Activated T-helper 1 cell treated with Interleukin-2 at 50 U/mL for 16 hours (primary cell): Measurements from ENCODE around the gene RPTOR.

Experiments
- DNase-seq: peaks from one replicate; pipeline ENCODE4 v3.0.0-alpha.2; 2020; ENCODE audit warnings: low read depth

Gene RPTOR

DNA sequence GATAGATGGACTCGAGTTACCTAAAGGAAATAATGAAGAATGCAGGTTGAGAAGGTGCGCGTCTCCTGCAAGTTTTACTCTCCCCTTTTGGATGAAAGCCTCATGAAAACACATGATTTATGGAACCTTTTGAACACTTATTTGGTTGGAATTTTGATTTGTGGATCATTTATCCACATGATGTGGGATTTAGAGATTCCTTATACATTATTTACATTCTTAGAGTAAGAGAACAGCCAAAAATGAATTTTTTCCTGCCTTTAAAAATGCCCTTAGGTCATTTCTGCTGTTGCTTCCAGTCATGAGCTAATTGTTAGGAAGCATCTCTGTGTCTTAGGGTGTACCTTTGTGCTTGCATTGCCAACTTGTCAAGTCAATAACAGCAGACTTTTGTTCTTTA, 99.9 kb downstream of the RPTOR start:
- DNase-seq, result no peak

DNA sequence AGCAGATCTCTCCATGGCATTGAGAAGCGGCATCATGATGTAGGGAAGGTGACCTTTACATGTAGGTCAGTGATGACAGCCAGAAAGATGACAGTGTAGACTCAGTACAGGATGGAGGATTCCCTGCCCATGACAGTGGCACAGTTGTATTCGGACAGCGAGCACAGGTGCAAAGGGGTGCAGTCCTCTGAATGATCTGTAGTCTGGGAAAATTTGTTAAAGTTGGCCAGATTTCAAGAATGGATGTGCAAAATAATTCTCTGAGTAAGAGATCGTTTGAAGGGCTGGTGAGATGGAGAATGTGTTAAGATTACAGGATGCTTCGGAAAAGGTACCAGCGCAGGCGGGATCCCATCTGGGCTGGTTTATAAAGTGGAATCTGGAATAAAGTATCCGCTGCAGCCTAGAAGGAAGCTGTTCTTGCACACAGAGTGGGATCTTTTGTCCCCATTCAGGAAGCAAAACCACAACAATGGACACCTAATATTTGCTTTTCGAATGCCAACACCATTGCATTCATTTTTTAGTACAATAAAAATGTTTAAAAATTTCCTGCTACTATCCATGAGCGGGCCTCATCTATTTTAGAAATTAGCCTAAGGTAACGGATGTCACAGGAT, 101.2 kb downstream of the RPTOR start:
- no peak for DNase-seq

GRCh38 chr17:80646328-80646727, 101.7 kb downstream of the RPTOR start:
- DNase-seq, result no peak

DNA sequence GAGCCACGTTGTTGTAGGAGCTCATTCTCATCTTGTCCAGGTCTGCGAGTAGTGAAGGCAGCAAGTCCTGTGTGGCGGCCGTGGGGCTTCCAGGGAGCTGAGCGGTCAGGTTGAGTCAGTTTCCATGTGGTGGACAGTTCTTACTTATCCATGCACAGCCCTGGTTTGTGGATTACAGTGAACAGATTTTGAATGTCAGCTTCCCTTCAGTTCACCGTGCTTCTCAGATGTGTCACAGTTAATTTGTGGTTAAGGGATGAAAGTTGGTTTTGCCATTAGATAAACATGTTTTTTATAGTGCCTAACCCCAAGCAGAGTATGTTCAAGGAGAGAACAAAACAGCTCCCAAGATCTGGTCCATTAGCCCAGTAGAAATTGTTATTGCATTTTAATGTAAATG, 103.1 kb downstream of the RPTOR start:
- DNase-seq, result no peak

DNA sequence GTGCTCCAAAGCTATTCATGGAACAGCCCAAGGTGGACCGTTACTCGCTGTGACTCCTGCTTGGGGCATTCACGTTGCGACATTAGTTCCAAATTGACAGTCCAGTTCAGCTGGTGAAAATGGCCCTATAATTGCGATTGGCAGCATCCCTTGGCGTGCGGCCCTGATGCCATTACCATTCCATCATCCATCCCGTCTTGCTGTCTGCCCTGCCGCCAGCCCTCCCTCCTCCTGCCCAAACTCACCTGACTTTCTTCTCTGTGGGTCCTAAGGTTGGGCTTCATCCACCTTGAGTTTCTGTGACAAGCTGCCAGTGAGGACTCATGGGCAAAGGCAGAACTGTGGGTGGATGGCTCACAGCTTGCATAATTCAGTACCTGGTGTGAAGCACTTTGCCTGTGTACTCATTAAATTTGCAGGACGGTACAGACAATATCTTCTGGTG, 104.6 kb downstream of the RPTOR start:
- DNase-seq, result no peak

- peak; percentile 43 for DNase-seq
Measured at GRCh38 chr17:80649672-80650330, 105.2 kb downstream of the RPTOR start.

DNA sequence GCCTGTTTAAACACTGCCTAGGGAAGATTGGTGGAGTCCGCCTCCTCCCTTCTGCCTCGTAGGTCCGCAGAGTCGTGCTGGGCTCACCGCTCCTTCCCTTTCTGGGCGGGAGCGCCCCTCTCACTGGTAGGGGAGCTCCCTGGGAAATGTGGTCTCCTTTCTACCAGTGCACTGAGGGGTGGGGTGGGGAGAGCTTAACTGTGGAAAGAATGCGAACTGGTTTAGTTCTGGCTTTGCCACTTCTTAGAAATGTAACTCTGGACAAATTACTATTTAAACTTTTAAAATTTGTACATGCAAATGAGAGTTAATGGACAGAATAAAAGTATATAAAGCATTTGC, 105.7 kb downstream of the RPTOR start:
- DNase-seq, result no peak

DNA sequence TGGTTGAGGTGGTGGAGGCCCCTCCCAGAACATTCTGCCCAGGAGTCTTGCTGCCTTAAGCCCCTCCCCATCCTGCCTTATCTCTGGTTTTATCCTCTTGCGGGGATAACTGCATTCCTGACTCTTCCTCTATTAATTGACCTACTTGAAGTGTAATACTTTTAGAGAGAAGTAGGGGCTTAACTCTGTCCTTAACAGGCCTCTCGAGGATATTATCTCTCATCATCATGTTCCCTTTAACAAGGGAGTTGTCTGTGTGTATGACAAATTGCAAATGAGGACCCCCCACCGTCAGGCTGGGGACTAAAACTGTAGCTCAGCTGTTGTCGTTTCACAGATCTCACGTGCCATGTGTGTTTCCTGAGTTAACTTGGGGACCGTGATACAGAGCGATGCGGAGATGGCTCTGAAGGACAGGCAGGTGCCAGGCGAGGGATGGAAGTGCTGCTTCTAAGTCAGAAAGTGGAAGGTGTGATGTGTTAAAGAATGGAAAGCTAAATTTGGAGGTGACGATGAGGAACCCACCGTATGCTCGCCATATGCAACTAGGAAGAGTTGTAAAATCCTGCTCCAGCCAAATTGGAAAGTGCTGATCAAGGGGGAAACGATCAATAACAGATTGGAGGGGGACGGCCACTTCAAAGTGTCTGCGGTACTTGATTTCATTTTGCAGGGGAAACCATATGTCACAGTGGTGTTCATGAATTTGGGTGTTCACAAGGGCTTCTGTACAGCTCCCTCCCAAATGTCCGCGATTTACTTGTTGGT, 106.3 kb downstream of the RPTOR start:
- no peak for DNase-seq

GRCh38 chr17:80652756-80653330, 108.2 kb downstream of the RPTOR start:
- DNase-seq, result no peak

DNA sequence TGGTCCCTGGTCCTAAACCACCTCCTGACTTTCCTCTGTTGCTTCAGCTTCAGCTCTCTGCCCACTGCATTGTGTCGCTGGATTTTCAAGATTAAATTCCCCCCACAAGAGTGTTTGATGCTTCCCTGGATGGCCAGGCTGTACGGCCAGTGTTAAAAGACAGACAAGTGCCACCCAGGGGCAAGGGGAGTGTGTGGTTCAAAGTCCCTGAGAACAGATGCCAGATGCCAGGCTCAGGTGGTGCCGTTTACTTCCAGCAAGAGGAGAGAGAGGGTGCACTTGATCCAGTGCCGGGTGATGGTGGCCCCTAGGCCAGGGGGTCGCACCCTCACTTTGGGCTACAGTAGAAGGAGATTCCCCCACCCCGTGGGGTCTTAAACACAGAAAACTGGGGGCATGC, 109.2 kb downstream of the RPTOR start:
- no peak for DNase-seq

DNA sequence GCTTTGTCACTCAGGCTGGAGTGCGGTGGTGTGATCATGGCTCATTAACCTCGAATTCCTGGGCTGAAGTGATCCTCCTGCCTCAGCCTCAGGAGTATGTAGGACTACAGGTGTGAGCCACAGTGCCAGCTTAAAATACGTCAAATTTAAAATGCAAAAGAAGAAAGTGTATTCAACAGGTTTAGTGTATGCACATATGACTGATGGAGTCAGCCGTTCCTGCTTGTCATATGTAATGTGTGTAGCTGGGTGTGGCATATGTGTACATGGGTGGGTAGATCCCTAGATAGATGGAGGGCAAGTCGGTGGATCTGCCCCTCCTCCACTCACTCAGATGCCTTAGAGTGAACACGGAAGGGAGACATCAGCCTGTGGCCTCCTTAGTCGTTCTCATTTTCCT, 111.0 kb downstream of the RPTOR start:
- no peak for DNase-seq

GRCh38 chr17:80656590-80656989, 112.0 kb downstream of the RPTOR start:
- no peak for DNase-seq

- DNase-seq, result no peak
Measured at GRCh38 chr17:80657561-80657960, 112.9 kb downstream of the RPTOR start.

- DNase-seq, result no peak
Measured at GRCh38 chr17:80658821-80659220, 114.2 kb downstream of the RPTOR start.

DNA sequence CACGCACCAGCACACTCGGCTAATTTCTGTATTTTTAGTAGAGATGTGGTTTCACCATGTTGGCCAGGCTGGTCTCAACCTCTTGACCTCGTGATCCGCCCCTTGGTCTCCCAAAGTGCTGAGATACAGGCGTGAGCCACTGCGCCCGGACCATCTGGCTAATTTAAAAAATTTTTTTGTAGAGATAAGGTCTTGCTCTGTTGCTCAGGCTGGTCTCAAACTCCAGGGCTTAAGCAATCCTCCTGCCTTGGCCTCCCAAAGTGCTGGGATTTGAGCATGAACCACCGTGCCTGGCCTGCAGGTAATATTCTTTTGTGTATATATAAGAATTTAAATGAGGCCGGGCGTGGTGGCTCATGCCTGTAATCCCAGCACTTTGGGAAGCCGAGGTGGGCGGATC, 115.0 kb downstream of the RPTOR start:
- no peak for DNase-seq

GRCh38 chr17:80660527-80661198, 116.0 kb downstream of the RPTOR start:
- DNase-seq, result no peak

DNA sequence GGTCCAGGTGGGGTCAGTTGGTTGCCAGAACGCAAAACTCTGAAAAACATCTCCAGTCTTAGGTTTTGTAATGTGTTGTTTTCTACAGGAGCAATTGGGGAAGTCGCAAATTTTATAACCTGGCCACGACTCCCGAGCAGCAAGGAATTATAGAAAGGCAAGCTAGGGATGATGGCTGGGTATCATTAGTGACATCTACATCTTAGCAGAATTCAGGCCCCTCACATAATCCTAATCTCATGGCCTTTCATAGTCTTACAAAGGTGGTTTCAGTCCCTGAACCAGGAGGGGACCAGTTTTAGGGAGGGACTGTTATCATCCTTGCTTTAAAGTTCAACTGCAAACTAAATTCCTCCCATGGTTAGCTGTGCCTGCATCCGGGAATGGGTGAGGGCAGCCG, 117.9 kb downstream of the RPTOR start:
- DNase-seq, result no peak

GRCh38 chr17:80663781-80664206, 119.2 kb downstream of the RPTOR start:
- DNase-seq, result peak; percentile 29

GRCh38 chr17:80664217-80664790, 119.7 kb downstream of the RPTOR start:
- no peak for DNase-seq

GRCh38 chr17:80665792-80666191, 121.2 kb downstream of the RPTOR start:
- DNase-seq, result no peak

GRCh38 chr17:80666867-80667266, 122.2 kb downstream of the RPTOR start:
- DNase-seq, result no peak
